Mononuclear cell (primary cell): ENCODE data around the gene FXN. TPM values are rescaled to one million over a fixed set of nuclear protein-coding genes. Genes with fewer than 3 reads are reported as not detected.

Source experiments
- H3K27me3 ChIP-seq: 2 replicates; pipeline ENCODE4 v1.6.0; 2011; ENCODE audit warnings: low read length, control low read depth; ENCODE audit not compliant: insufficient read depth
- H3K4me1 ChIP-seq: 2 replicates; pipeline ENCODE4 v1.5.1; 2011; ENCODE audit warnings: mild to moderate bottlenecking, low read length, control low read depth; ENCODE audit not compliant: insufficient read depth
- H3K4me3 ChIP-seq: 2 replicates; pipeline ENCODE4 v1.5.1; 2011; ENCODE audit warnings: mild to moderate bottlenecking, low read length, moderate library complexity
- H3K9me3 ChIP-seq: 2 replicates; pipeline ENCODE4 v1.5.1; 2011; ENCODE audit warnings: low read depth, mild to moderate bottlenecking, control low read depth, low read length
- total RNA-seq: library from RNA; depleted of rRNA; stranded (reverse); fragments of >200 nt; gene quantifications from one replicate; pipeline ENCODE4 v1.2.3, GENCODE V29; 2012

The FXN gene
- total RNA-seq, 1 donor: 4.0 TPM

DNA sequence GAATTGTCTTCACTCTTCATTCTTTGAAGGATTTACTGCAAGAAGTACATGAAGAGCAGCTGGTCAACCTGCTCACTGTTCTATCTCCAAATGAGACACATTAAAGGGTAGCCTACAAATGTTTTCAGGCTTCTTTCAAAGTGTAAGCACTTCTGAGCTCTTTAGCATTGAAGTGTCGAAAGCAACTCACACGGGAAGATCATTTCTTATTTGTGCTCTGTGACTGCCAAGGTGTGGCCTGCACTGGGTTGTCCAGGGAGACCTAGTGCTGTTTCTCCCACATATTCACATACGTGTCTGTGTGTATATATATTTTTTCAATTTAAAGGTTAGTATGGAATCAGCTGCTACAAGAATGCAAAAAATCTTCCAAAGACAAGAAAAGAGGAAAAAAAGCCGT lies 37.6 kb downstream of the FXN start:
- Histone ChIP-seq H3K4me3 (no peak overlapping the region), H3K27me3 (no peaks in the 10 kb centered on the region), H3K4me1 (no peaks in the 10 kb centered on the region), H3K9me3 (no peaks in the 10 kb centered on the region)

DNA sequence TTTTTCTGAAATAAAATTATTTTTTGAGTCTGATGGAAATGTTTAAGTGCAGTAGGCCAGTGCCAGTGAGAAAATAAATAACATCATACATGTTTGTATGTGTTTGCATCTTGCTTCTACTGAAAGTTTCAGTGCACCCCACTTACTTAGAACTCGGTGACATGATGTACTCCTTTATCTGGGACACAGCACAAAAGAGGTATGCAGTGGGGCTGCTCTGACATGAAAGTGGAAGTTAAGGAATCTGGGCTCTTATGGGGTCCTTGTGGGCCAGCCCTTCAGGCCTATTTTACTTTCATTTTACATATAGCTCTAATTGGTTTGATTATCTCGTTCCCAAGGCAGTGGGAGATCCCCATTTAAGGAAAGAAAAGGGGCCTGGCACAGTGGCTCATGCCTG lies 39.2 kb downstream of the FXN start:
- no peaks in the 10 kb centered on the region for H3K9me3 ChIP-seq
- H3K27me3 ChIP-seq: no peaks in the 10 kb centered on the region
- no peak overlapping the region for H3K4me3 ChIP-seq

GRCh38 chr9:69076550-69076949 lies 41.0 kb downstream of the FXN start:
- H3K4me3 ChIP-seq: no peak overlapping the region
- no peaks in the 10 kb centered on the region for H3K4me1 ChIP-seq
- H3K27me3 ChIP-seq: no peaks in the 10 kb centered on the region

More for the DNA sequence above, 39.2 kb downstream of the FXN start:
- H3K4me1 ChIP-seq: no peaks in the 10 kb centered on the region

GRCh38 chr9:69078069-69078468 lies 42.5 kb downstream of the FXN start:
- no peaks in the 10 kb centered on the region for H3K4me1 ChIP-seq
- H3K27me3 ChIP-seq: no peaks in the 10 kb centered on the region
- no peak overlapping the region for H3K4me3 ChIP-seq
- no peaks in the 10 kb centered on the region for H3K9me3 ChIP-seq

More at GRCh38 chr9:69076550-69076949, 41.0 kb downstream of the FXN start:
- no peaks in the 10 kb centered on the region for H3K9me3 ChIP-seq

GRCh38 chr9:69078581-69078980 lies 43.0 kb downstream of the FXN start:
- H3K9me3 ChIP-seq: no peaks in the 10 kb centered on the region
- H3K27me3 ChIP-seq: no peaks in the 10 kb centered on the region
- H3K4me1 ChIP-seq: no peaks in the 10 kb centered on the region
- H3K4me3 ChIP-seq: no peak overlapping the region

DNA sequence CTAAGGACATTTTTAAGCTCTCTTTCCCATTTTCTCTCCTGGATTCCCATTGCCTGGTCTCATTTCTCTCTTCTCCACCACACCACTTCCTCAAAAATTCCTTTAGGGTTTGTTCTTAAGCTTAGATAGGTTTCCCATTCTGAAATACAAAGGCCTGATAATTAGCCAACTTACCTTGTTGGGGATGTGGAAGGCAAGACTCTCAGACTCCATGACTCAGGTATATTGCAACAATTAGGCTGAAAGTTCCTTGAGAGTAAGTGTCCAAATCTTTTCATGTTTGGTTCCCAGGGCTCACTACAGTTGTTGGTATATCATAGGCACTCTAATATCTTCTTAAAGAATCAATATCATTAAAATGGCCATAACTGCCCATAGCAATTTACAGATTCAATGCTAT lies 43.6 kb downstream of the FXN start:
- Histone ChIP-seq H3K27me3 (no peaks in the 10 kb centered on the region), H3K4me3 (no peak overlapping the region), H3K4me1 (no peaks in the 10 kb centered on the region)

GRCh38 chr9:69081261-69081660 lies 45.7 kb downstream of the FXN start:
- H3K27me3 ChIP-seq: no peaks in the 10 kb centered on the region
- no peaks in the 10 kb centered on the region for H3K4me1 ChIP-seq
- no peak overlapping the region for H3K4me3 ChIP-seq
- no peaks in the 10 kb centered on the region for H3K9me3 ChIP-seq

More for the DNA sequence above, 43.6 kb downstream of the FXN start:
- no peaks in the 10 kb centered on the region for H3K9me3 ChIP-seq

- Histone ChIP-seq H3K4me1 (no peaks in the 10 kb centered on the region), H3K4me3 (no peak overlapping the region), H3K27me3 (no peaks in the 10 kb centered on the region), H3K9me3 (no peaks in the 10 kb centered on the region)
These were observed 47.8 kb downstream of the FXN start for GRCh38 chr9:69083321-69083720.

DNA sequence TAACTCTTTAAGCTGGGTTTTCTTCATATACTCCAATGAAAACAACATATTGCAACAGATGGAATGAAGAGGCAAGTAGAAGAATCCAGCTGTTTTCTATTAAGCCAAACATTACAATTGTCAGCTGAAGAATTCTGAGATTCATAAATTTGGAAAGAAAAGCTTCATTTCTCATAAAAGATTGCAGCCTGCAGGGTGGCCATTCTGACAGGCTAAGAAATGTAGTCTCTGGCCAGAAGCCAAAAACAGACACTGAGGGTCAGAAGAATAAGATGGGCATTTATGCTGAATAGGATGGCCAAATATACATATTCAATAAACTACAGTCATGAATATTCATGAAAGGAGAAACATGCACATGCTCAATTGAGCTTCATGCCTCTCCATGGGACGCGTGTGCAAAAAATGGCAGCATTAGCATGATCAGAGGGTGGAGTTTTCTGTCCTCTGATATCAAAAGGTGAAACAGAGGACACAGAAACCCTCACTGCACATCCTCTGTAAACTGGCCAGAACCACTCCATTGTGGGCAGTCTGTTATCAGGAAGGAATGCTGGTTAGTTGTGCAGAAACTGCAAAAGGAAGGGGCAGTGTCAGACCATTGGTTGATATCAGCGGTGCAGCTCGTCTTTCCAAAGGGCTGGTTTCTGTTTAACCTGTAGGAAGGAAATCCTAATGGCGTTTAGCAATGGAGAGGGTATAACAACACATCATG lies 50.2 kb downstream of the FXN start:
- Histone ChIP-seq H3K27me3 (no peaks in the 10 kb centered on the region), H3K4me1 (no peaks in the 10 kb centered on the region), H3K4me3 (no peak overlapping the region), H3K9me3 (no peaks in the 10 kb centered on the region)

- Histone ChIP-seq H3K9me3 (no peaks in the 10 kb centered on the region), H3K27me3 (no peaks in the 10 kb centered on the region), H3K4me3 (no peak overlapping the region), H3K4me1 (no peaks in the 10 kb centered on the region)
These were observed 50.8 kb downstream of the FXN start for GRCh38 chr9:69086312-69086711.

GRCh38 chr9:69086769-69087168 lies 51.2 kb downstream of the FXN start:
- H3K4me1 ChIP-seq: no peaks in the 10 kb centered on the region
- no peaks in the 10 kb centered on the region for H3K9me3 ChIP-seq
- no peak overlapping the region for H3K4me3 ChIP-seq
- no peaks in the 10 kb centered on the region for H3K27me3 ChIP-seq

GRCh38 chr9:69089082-69089481 lies 53.5 kb downstream of the FXN start:
- Histone ChIP-seq H3K4me3 (no peak overlapping the region), H3K9me3 (no peaks in the 10 kb centered on the region), H3K4me1 (no peaks in the 10 kb centered on the region), H3K27me3 (no peaks in the 10 kb centered on the region)

DNA sequence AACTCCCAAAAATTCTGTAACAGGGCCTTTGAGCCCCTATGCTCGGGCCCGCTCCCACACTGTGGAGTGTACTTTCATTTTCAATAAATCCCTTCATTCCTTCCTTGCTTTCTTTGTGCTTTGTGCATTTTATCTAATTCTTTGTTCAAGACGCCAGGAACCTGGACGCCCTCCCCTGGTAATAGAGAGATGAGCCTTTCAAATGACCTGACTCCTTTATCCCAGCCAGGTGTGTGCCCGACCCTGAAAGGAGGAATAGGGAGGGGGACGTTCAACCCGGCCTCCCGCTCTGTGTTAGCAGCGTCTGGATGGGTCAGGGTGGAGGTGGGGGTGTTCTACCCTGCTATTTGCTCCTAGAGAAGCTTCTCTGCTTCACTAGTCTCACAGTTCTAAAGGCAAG lies 53.9 kb downstream of the FXN start:
- no peaks in the 10 kb centered on the region for H3K27me3 ChIP-seq
- no peaks in the 10 kb centered on the region for H3K4me1 ChIP-seq
- no peaks in the 10 kb centered on the region for H3K9me3 ChIP-seq
- H3K4me3 ChIP-seq: no peak overlapping the region

- no peaks in the 10 kb centered on the region for H3K4me1 ChIP-seq
- no peak overlapping the region for H3K4me3 ChIP-seq
- no peaks in the 10 kb centered on the region for H3K9me3 ChIP-seq
- H3K27me3 ChIP-seq: no peaks in the 10 kb centered on the region
These were observed 54.7 kb downstream of the FXN start for GRCh38 chr9:69090140-69090750.

GRCh38 chr9:69090946-69091345 lies 55.4 kb downstream of the FXN start:
- Histone ChIP-seq H3K4me3 (no peak overlapping the region), H3K9me3 (no peaks in the 10 kb centered on the region), H3K27me3 (no peaks in the 10 kb centered on the region), H3K4me1 (no peaks in the 10 kb centered on the region)
